ENCODE data around the gene EGR4. TPM values are rescaled to one million over a fixed set of nuclear protein-coding genes. Genes with fewer than 3 reads are reported as not detected.
A peak's percentile ranks its signal among the peaks of the same experiment; 100 is the strongest.

The EGR4 gene
- total and polyA plus RNA-seq, 10 donors = 0.02 to 0.03 TPM; not detected in 8

- H3K36me3 ChIP-seq = no peaks in the 10 kb centered on the region
- peaks cover 20 to 37% (median 32%) of the 10 kb centered on the region in 6 donors for H3K4me1 ChIP-seq
- H3K4me3 ChIP-seq = no peak overlapping the region
- 76 to 92% (median 84%) methylated on average over 2 of the region's 2 CpGs for WGBS, 5 donors
- TF ChIP-seq, protein P1, sequence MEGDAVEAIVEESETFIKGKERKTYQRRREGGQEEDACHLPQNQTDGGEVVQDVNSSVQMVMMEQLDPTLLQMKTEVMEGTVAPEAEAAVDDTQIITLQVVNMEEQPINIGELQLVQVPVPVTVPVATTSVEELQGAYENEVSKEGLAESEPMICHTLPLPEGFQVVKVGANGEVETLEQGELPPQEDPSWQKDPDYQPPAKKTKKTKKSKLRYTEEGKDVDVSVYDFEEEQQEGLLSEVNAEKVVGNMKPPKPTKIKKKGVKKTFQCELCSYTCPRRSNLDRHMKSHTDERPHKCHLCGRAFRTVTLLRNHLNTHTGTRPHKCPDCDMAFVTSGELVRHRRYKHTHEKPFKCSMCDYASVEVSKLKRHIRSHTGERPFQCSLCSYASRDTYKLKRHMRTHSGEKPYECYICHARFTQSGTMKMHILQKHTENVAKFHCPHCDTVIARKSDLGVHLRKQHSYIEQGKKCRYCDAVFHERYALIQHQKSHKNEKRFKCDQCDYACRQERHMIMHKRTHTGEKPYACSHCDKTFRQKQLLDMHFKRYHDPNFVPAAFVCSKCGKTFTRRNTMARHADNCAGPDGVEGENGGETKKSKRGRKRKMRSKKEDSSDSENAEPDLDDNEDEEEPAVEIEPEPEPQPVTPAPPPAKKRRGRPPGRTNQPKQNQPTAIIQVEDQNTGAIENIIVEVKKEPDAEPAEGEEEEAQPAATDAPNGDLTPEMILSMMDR (IDR thresholded peaks at IDR 0.05 in 8 of 11, conservative IDR thresholded peaks at IDR 0.05 in 3 of 11) = no peak
- TF ChIP-seq POLR2AphosphoS5 (IDR thresholded peaks at IDR 0.05) = no peak
- TF ChIP-seq POLR2A (IDR thresholded peaks at IDR 0.05) = no peak
- H3K27me3 ChIP-seq (replicated peaks in 1 of 7) = peaks cover 8 to 99% (median 79%) of the 10 kb centered on the region in 7 donors
- intact Hi-C loops (cut with DNase I; ENCODE audit: low total_unique reads) = no loop called here
- peaks cover 0 to 5% (median 0%) of the 10 kb centered on the region in 8 donors for H3K9me3 ChIP-seq
- H3K27ac ChIP-seq = no peak overlapping the region
- no peak for DNase-seq
Observed at GRCh38 chr2:73294239-73294638, 891 bp upstream of the EGR4 start.

DNA sequence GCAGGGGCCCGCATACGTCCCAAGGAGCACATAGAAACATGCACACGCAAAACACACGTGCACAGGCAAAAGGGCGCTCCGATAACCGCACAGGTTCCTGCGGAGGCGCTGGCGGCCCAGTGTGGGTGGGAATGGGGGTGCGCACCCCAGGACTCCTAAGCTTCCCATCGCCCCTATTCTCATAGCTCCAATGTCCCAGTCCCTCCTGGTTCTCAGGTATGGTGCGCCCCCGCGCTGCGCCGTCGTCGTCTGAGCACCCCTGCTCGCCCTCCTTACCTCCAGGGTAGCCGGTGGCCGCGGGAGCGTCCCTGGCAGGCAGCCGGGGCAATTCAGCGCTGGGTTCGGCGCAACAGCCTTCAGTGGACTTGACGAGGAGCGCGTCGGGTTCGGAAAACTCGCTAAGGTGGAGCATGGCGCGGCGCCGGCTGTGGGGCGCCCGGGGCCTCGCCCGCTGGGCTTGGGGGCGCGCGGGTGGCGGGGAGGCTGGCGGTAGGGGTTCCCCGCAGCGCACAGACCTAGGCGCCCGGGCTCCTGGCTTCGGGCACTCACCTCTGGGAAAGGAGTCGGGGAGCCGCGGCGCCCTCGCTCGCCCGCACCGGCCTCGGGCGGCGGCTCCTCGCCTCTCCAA lies 328 bp downstream of the EGR4 start:
- H3K9me3 ChIP-seq = peaks cover 0 to 5% (median 0%) of the 10 kb centered on the region in 8 donors
- H3K36me3 ChIP-seq = no peaks in the 10 kb centered on the region
- peaks cover 20 to 37% (median 32%) of the 10 kb centered on the region in 6 donors for H3K4me1 ChIP-seq
- intact Hi-C loops (cut with DNase I; ENCODE audit: low total_unique reads) = no loop called here
- H3K27me3 ChIP-seq (replicated peaks in 1 of 7) = peaks cover 8 to 97% (median 79%) of the 10 kb centered on the region in 7 donors
- no peak overlapping the region for H3K27ac ChIP-seq
- H3K4me3 ChIP-seq = peak overlapping the region; percentile 15 to 73 (median 54)
- no peak for TF ChIP-seq POLR2AphosphoS5 (IDR thresholded peaks at IDR 0.05)
- TF ChIP-seq, protein P1 (IDR thresholded peaks at IDR 0.05 in 8 of 11, conservative IDR thresholded peaks at IDR 0.05 in 3 of 11) = no peak
- no peak for TF ChIP-seq POLR2A (IDR thresholded peaks at IDR 0.05)
- 0 to 7% (median 4%) methylated on average over 3 to 64 of the region's 64 CpGs for WGBS, 5 donors
- DNase-seq = peak; percentile 78

GRCh38 chr2:73292316-73292905 lies 937 bp downstream of the EGR4 start:
- Histone ChIP-seq H3K27me3 (replicated peaks in 1 of 7) (peaks cover 8 to 95% (median 75%) of the 10 kb centered on the region in 7 donors), H3K4me3 (peak overlapping the region in 6 of 8 donors; percentile 15 to 73 (median 54)), H3K36me3 (no peaks in the 10 kb centered on the region), H3K4me1 (peaks cover 20 to 37% (median 32%) of the 10 kb centered on the region in 6 donors), H3K9me3 (peaks cover 0 to 5% (median 0%) of the 10 kb centered on the region in 8 donors), H3K27ac (no peak overlapping the region)
- DNase-seq = no peak
- TF ChIP-seq POLR2A (IDR thresholded peaks at IDR 0.05) (no peak), POLR2AphosphoS5 (IDR thresholded peaks at IDR 0.05) (no peak)
- TF ChIP-seq, protein P1 (IDR thresholded peaks at IDR 0.05 in 8 of 11, conservative IDR thresholded peaks at IDR 0.05 in 3 of 11) = no peak
- 3 to 12% (median 7%) methylated on average over 24 to 38 of the region's 38 CpGs for WGBS, 5 donors
- intact Hi-C loops (cut with DNase I; ENCODE audit: low total_unique reads) = no loop called here
